SU-DHL-6 (cell line): Measurements from ENCODE around the gene FAM187B.

Experiments
- H2AFZ ChIP-seq: fragments of 200-600 bp; sonication (generic); 2 replicates; pipeline ENCODE4 v1.6.1; 2014; ENCODE audit warnings: low read depth, mild to moderate bottlenecking, moderate library complexity, mixed read lengths, antibody characterized with exemption, low read length; ENCODE audit not compliant: severe bottlenecking
- H3F3A ChIP-seq: fragments of 200-600 bp; shearing (Covaris generic); 2 replicates; pipeline ENCODE4 v1.6.0; 2016; ENCODE audit warnings: antibody characterized with exemption, mild to moderate bottlenecking; ENCODE audit not compliant: insufficient read depth
- H3K27ac ChIP-seq: fragments of 200-600 bp; sonication (generic); 2 replicates; pipeline ENCODE4 v1.5.1; 2016; ENCODE audit warnings: low read depth, mild to moderate bottlenecking, low read length, moderate library complexity, mixed read lengths
- H3K27me3 ChIP-seq: fragments of 200-600 bp; sonication (generic), shearing (Covaris generic); 2 replicates; pipeline ENCODE4 v1.6.0; 2014; ENCODE audit warnings: mild to moderate bottlenecking, low read length
- H3K36me3 ChIP-seq: fragments of 200-600 bp; sonication (generic); 2 replicates; pipeline ENCODE4 v1.6.1; 2014; ENCODE audit warnings: mild to moderate bottlenecking, low read length, mixed read lengths
- H3K4me2 ChIP-seq: fragments of 300-600, 200-600 bp; shearing (Covaris generic), sonication (generic); 2 replicates; pipeline ENCODE4 v1.6.0; 2014; ENCODE audit warnings: low read length, low read depth, mild to moderate bottlenecking; ENCODE audit not compliant: poor library complexity, severe bottlenecking
- H3K4me3 ChIP-seq: fragments of 200-600 bp; sonication (generic); 2 replicates; pipeline ENCODE4 v1.5.1; 2014; ENCODE audit warnings: antibody characterized with exemption, low read length, mild to moderate bottlenecking, mixed read lengths; ENCODE audit not compliant: insufficient read depth, poor library complexity, severe bottlenecking
- H3K79me2 ChIP-seq: fragments of 200-600 bp; sonication (generic); 2 replicates; pipeline ENCODE4 v1.6.1; 2014; ENCODE audit warnings: mild to moderate bottlenecking, low read length, moderate library complexity; ENCODE audit not compliant: insufficient read depth
- H3K9ac ChIP-seq: fragments of 200-600 bp; sonication (generic); 2 replicates; pipeline ENCODE4 v1.7.0; 2014; ENCODE audit warnings: mild to moderate bottlenecking, low read length
- H3K9me2 ChIP-seq: fragments of 200-600 bp; sonication (generic); replicated peaks from 2 replicates; pipeline ENCODE4 v1.6.1; 2014; ENCODE audit warnings: low read length; ENCODE audit not compliant: insufficient read depth
- H3K9me3 ChIP-seq: fragments of 200-600 bp; sonication (generic); 2 replicates; pipeline ENCODE4 v1.6.1; 2014; ENCODE audit warnings: low read length, mixed read lengths; ENCODE audit not compliant: insufficient read depth
- H4K20me1 ChIP-seq: fragments of 200-600 bp; sonication (generic); 2 replicates; pipeline ENCODE4 v1.6.1; 2014; ENCODE audit warnings: low read depth, mild to moderate bottlenecking, antibody characterized with exemption, low read length, moderate library complexity, mixed read lengths
- CTCF ChIP-seq: fragments of 200-600 bp; sonication (generic); IDR thresholded peaks from one replicate; pipeline ENCODE4 v1.5.1; 2017; ENCODE audit warnings: antibody characterized with exemption, mild to moderate bottlenecking, low read length, moderate library complexity; ENCODE audit not compliant: insufficient read depth, poor library complexity, severe bottlenecking
- EZH2phosphoT487 ChIP-seq: fragments of 200-600 bp; sonication (generic), shearing (Covaris generic); conservative IDR thresholded peaks from 2 replicates; pipeline ENCODE4 v1.6.1; 2018; ENCODE audit warnings: mild to moderate bottlenecking, antibody characterized with exemption, low read length, moderate library complexity, mixed read lengths

FAM187B gene

DNA sequence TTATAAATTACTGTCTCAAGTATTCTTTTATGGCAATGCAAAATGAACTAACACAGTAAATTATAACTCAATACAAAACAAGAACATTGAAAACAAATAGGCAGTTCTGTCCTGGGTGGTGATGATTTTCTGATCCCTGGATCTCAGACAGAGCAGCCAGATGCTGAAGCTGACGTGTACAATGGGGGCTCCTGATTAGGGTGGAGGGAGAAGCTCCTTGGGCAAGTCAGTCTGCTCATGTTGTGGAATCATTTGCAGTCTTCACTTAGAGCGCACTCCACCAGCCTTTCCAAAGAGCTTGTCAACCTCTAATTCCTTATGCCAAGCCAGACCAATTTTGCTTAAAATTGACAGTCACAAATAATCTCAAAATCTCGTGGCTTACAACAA lies 52.4 kb downstream of the FAM187B start:
- Histone ChIP-seq H3K4me3 (no peak overlapping the region), H3K27ac (no peak overlapping the region), H3K27me3 (no peaks in the 10 kb centered on the region), H3K79me2 (no peaks in the 10 kb centered on the region), H3K36me3 (no peaks in the 10 kb centered on the region), H3K9me2 (no peaks in the 10 kb centered on the region), H3F3A (no peaks in the 10 kb centered on the region), H3K9me3 (no peaks in the 10 kb centered on the region; the same call in 1 of the 2 replicates), H4K20me1 (no peaks in the 10 kb centered on the region), H3K9ac (no peak overlapping the region), H3K4me2 (no peak overlapping the region), H2AFZ (no peak overlapping the region)
- no peak for TF ChIP-seq CTCF
- TF ChIP-seq EZH2phosphoT487 = no peak
